HEK293 (cell line): Measurements from ENCODE around the gene CBS.

Experiments used
- CTCF ChIA-PET: fragments of 350-600 bp; formaldehyde crosslinking; extraction: SDS; loops from one replicate; lab custom pipeline; 2021; ENCODE audit warnings: antibody characterized with exemption; lab: Yijun Ruan, JAX
- POLR2A ChIA-PET: fragments of 300-600 bp; formaldehyde crosslinking; extraction: SDS; loops from one replicate; lab custom pipeline; 2020; ENCODE audit warnings: antibody characterized with exemption, inconsistent platforms; lab: Yijun Ruan, JAX
- H3K27ac ChIP-seq: fragments of 200-500 bp; sonication (Bioruptor generic); 2 replicates; pipeline ENCODE4 v1.5.1; 2014; ENCODE audit warnings: low read depth, low read length, control low read depth, inconsistent platforms; ENCODE audit errors: extremely low read depth
- H3K36me3 ChIP-seq, 2 experiments: fragments of 200-500 bp in 1 of 2; sonication (Bioruptor generic) in 1 of 2; 1 replicate in 1 of 2; 2 replicates in 1 of 2; pipeline ENCODE4 v1.5.1; 2014 to 2017; ENCODE audit warnings: inconsistent platforms in 2 of 2, low read length in 2 of 2; ENCODE audit not compliant: control insufficient read depth in 2 of 2, insufficient read depth in 1 of 2
- H3K4me1 ChIP-seq: fragments of 200-500 bp; sonication (Bioruptor generic); 2 replicates; pipeline ENCODE4 v1.5.1; 2014; ENCODE audit warnings: mild to moderate bottlenecking, low read length, inconsistent platforms; ENCODE audit not compliant: control insufficient read depth, insufficient read depth
- H3K4me3 ChIP-seq: 2 replicates; pipeline ENCODE4 v1.5.1; 2011; ENCODE audit warnings: low read depth, mild to moderate bottlenecking, control low read depth, low read length, moderate library complexity
- H3K9me3 ChIP-seq: fragments of 200-500 bp; sonication (Bioruptor generic); 2 replicates; pipeline ENCODE4 v1.5.1; 2014; ENCODE audit warnings: low read depth, low read length, inconsistent platforms; ENCODE audit not compliant: control insufficient read depth, insufficient read depth
- BCL11B ChIP-seq: fragments of 450-650 bp; formaldehyde crosslinking; IDR thresholded peaks from 2 replicates; pipeline ENCODE4 v1.5.1; 2016; ENCODE audit warnings: low read depth, missing biosample characterization, missing genetic modification characterization
- GLIS1 ChIP-seq: fragments of 450-650 bp; formaldehyde crosslinking; IDR thresholded peaks from 2 replicates; pipeline ENCODE4 v1.5.1; 2016; ENCODE audit warnings: missing biosample characterization, missing genetic modification characterization
- HOXD13 ChIP-seq: sonication (generic); formaldehyde crosslinking; IDR thresholded peaks from 2 replicates; pipeline ENCODE4 v1.8.0; 2022; ENCODE audit warnings: missing genetic modification reagents, borderline replicate concordance
- MZF1 ChIP-seq: fragments of 450-650 bp; formaldehyde crosslinking; IDR thresholded peaks from 2 replicates; pipeline ENCODE4 v1.5.1; 2017; ENCODE audit warnings: missing biosample characterization, missing genetic modification characterization, borderline replicate concordance
- PRDM1 ChIP-seq: fragments of 450-650 bp; formaldehyde crosslinking; IDR thresholded peaks from 2 replicates; pipeline ENCODE4; 2016; ENCODE audit warnings: missing biosample characterization, missing genetic modification characterization
- ZBTB48 ChIP-seq: fragments of 450-650 bp; formaldehyde crosslinking; IDR thresholded peaks from 2 replicates; pipeline ENCODE4 v1.5.1; 2016; ENCODE audit warnings: missing biosample characterization, missing genetic modification characterization
- ZNF132 ChIP-seq: fragments of 450-650 bp; formaldehyde crosslinking; IDR thresholded peaks from 2 replicates; pipeline ENCODE4 v1.5.1; 2017; ENCODE audit warnings: missing biosample characterization, missing genetic modification characterization, borderline replicate concordance
- ZNF157 ChIP-seq: fragments of 450-650 bp; formaldehyde crosslinking; IDR thresholded peaks from 2 replicates; pipeline ENCODE4 v1.5.1; 2016; ENCODE audit warnings: missing biosample characterization, missing genetic modification characterization
- ZNF175 ChIP-seq: fragments of 450-650 bp; formaldehyde crosslinking; IDR thresholded peaks from 2 replicates; pipeline ENCODE4 v1.5.1; 2016; ENCODE audit warnings: missing biosample characterization, missing genetic modification characterization
- ZNF23 ChIP-seq: fragments of 450-650 bp; formaldehyde crosslinking; IDR thresholded peaks from 2 replicates; pipeline ENCODE4 v1.5.1; 2016; ENCODE audit warnings: missing biosample characterization, missing genetic modification characterization, borderline replicate concordance
- ZNF350 ChIP-seq: fragments of 450-650 bp; formaldehyde crosslinking; IDR thresholded peaks from 2 replicates; pipeline ENCODE4 v1.5.0; 2017; ENCODE audit warnings: missing biosample characterization, mild to moderate bottlenecking, missing genetic modification characterization
- ZNF354C ChIP-seq: fragments of 450-650 bp; formaldehyde crosslinking; IDR thresholded peaks from 2 replicates; pipeline ENCODE4 v1.5.1; 2016; ENCODE audit warnings: missing biosample characterization, missing genetic modification characterization, low read depth, borderline replicate concordance
- ZNF433 ChIP-seq: fragments of 450-650 bp; formaldehyde crosslinking; IDR thresholded peaks from 2 replicates; pipeline ENCODE4 v1.5.1; 2016; ENCODE audit warnings: missing biosample characterization, missing genetic modification characterization, low read depth
- ZNF501 ChIP-seq: fragments of 450-650 bp; formaldehyde crosslinking; IDR thresholded peaks from 2 replicates; pipeline ENCODE4 v1.5.1; 2016; ENCODE audit warnings: missing biosample characterization, missing genetic modification characterization
- ZNF510 ChIP-seq: fragments of 450-650 bp; formaldehyde crosslinking; IDR thresholded peaks from 2 replicates; pipeline ENCODE4 v1.5.1; 2018; ENCODE audit warnings: mild to moderate bottlenecking, missing genetic modification characterization, missing biosample characterization; ENCODE audit not compliant: insufficient replicate concordance
- ZNF521 ChIP-seq: fragments of 450-650 bp; formaldehyde crosslinking; IDR thresholded peaks from 2 replicates; pipeline ENCODE4 v1.5.1; 2017; ENCODE audit warnings: missing biosample characterization, mild to moderate bottlenecking, missing genetic modification characterization
- ZNF76 ChIP-seq: fragments of 450-650 bp; formaldehyde crosslinking; IDR thresholded peaks from 2 replicates; pipeline ENCODE4; 2016; ENCODE audit warnings: low read depth, missing biosample characterization, missing genetic modification characterization, borderline replicate concordance
- ZNF776 ChIP-seq: fragments of 450-650 bp; formaldehyde crosslinking; IDR thresholded peaks from 2 replicates; pipeline ENCODE4 v1.5.0; 2017; ENCODE audit warnings: missing biosample characterization, missing genetic modification characterization, borderline replicate concordance
- ZNF792 ChIP-seq: fragments of 450-650 bp; formaldehyde crosslinking; IDR thresholded peaks from 2 replicates; pipeline ENCODE4 v1.5.1; 2016; ENCODE audit warnings: missing biosample characterization, missing genetic modification characterization
- TF ChIP-seq, protein P1 (sequence below): fragments of 450-650 bp; formaldehyde crosslinking; IDR thresholded peaks from 2 replicates; pipeline ENCODE4 v1.5.1; 2016; ENCODE audit warnings: missing biosample characterization, missing genetic modification characterization
- TF ChIP-seq, protein P2 (sequence below): fragments of 450-650 bp; formaldehyde crosslinking; IDR thresholded peaks from 2 replicates; pipeline ENCODE4 v1.5.1; 2017; ENCODE audit warnings: missing biosample characterization, mild to moderate bottlenecking, missing genetic modification characterization, moderate library complexity
- TF ChIP-seq, protein P3 (sequence below): sonication (generic); formaldehyde crosslinking; IDR thresholded peaks from 2 replicates; pipeline ENCODE4 v1.8.1; 2022; ENCODE audit warnings: mild to moderate bottlenecking, moderate library complexity, missing genetic modification reagents
- TF ChIP-seq, protein P4 (sequence below): fragments of 450-650 bp; formaldehyde crosslinking; conservative IDR thresholded peaks from 2 replicates; pipeline ENCODE4 v1.5.1; 2016; ENCODE audit warnings: low read depth, missing biosample characterization, missing genetic modification characterization
- TF ChIP-seq, protein P5 (sequence below): fragments of 450-650 bp; IDR thresholded peaks from 2 replicates; pipeline ENCODE4 v1.5.1; 2018; ENCODE audit warnings: missing biosample characterization, missing genetic modification characterization
- TF ChIP-seq, protein P6 (sequence below): fragments of 450-650 bp; formaldehyde crosslinking; optimal IDR thresholded peaks from 2 replicates; pipeline ENCODE3; 2016; ENCODE audit warnings: missing biosample characterization, mild to moderate bottlenecking, missing genetic modification characterization

The CBS gene

DNA sequence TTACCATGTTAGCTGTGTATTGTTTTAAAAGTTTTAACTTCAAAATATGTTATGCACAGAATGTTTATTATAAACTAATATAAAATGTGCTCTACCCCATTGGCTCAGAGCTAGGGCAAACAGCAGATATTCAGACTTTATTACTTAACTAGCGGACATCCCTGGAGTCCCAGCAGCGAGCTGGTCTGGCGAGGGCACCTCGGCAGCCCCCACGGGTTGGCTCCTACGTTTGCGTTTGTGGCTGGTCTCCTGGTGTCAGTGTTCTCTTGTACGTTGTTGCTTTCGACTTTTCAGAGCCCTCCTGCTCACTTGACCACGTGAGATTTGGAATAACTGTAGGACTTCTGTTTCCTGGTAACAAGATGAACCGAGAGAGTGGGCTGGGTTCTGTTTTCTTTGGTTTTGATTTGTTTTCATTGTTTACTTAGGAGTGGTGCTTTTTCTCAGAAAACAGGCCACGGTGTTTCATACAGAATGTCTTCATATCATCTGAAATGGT, 44.5 kb downstream of the CBS start:
- no peaks in the 10 kb centered on the region for H3K9me3 ChIP-seq
- POLR2A ChIA-PET = no interaction called here
- H3K4me1 ChIP-seq = no peaks in the 10 kb centered on the region
- CTCF ChIA-PET = interaction anchor here (0.7 kb wide), 1 partner anchor 616 kb away, joined by 3 read pairs; no protein-coding TSS in a partner anchor
- no peak overlapping the region for H3K27ac ChIP-seq
- no peak for TF ChIP-seq ZNF776
- TF ChIP-seq, protein P1, sequence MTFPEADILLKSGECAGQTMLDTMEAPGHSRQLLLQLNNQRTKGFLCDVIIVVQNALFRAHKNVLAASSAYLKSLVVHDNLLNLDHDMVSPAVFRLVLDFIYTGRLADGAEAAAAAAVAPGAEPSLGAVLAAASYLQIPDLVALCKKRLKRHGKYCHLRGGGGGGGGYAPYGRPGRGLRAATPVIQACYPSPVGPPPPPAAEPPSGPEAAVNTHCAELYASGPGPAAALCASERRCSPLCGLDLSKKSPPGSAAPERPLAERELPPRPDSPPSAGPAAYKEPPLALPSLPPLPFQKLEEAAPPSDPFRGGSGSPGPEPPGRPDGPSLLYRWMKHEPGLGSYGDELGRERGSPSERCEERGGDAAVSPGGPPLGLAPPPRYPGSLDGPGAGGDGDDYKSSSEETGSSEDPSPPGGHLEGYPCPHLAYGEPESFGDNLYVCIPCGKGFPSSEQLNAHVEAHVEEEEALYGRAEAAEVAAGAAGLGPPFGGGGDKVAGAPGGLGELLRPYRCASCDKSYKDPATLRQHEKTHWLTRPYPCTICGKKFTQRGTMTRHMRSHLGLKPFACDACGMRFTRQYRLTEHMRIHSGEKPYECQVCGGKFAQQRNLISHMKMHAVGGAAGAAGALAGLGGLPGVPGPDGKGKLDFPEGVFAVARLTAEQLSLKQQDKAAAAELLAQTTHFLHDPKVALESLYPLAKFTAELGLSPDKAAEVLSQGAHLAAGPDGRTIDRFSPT (tag by site-specific recombination) = no peak
- no peak for TF ChIP-seq ZNF510 (tag by site-specific recombination)
- no peak for TF ChIP-seq ZNF175 (tag by site-specific recombination)
- no peak for TF ChIP-seq ZNF350 (tag by site-specific recombination)
- TF ChIP-seq, protein P2, sequence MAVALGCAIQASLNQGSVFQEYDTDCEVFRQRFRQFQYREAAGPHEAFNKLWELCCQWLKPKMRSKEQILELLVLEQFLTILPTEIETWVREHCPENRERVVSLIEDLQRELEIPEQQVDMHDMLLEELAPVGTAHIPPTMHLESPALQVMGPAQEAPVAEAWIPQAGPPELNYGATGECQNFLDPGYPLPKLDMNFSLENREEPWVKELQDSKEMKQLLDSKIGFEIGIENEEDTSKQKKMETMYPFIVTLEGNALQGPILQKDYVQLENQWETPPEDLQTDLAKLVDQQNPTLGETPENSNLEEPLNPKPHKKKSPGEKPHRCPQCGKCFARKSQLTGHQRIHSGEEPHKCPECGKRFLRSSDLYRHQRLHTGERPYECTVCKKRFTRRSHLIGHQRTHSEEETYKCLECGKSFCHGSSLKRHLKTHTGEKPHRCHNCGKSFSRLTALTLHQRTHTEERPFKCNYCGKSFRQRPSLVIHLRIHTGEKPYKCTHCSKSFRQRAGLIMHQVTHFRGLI (tag by site-specific recombination) = no peak
- TF ChIP-seq ZNF792 = no peak
- TF ChIP-seq ZNF433 = no peak
- no peak for TF ChIP-seq ZNF76 (tag by site-specific recombination)
- TF ChIP-seq ZBTB48 = no peak
- TF ChIP-seq ZNF354C = no peak
- no peak for TF ChIP-seq PRDM1 (tag by site-specific recombination)
- TF ChIP-seq, protein P3, sequence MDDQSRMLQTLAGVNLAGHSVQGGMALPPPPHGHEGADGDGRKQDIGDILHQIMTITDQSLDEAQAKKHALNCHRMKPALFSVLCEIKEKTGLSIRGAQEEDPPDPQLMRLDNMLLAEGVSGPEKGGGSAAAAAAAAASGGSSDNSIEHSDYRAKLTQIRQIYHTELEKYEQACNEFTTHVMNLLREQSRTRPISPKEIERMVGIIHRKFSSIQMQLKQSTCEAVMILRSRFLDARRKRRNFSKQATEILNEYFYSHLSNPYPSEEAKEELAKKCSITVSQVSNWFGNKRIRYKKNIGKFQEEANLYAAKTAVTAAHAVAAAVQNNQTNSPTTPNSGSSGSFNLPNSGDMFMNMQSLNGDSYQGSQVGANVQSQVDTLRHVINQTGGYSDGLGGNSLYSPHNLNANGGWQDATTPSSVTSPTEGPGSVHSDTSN (CRISPR knock-in tag) = no peak
- no peak for TF ChIP-seq ZNF132 (tag by site-specific recombination)
- no peak for TF ChIP-seq GLIS1 (tag by site-specific recombination)
- TF ChIP-seq, protein P4, sequence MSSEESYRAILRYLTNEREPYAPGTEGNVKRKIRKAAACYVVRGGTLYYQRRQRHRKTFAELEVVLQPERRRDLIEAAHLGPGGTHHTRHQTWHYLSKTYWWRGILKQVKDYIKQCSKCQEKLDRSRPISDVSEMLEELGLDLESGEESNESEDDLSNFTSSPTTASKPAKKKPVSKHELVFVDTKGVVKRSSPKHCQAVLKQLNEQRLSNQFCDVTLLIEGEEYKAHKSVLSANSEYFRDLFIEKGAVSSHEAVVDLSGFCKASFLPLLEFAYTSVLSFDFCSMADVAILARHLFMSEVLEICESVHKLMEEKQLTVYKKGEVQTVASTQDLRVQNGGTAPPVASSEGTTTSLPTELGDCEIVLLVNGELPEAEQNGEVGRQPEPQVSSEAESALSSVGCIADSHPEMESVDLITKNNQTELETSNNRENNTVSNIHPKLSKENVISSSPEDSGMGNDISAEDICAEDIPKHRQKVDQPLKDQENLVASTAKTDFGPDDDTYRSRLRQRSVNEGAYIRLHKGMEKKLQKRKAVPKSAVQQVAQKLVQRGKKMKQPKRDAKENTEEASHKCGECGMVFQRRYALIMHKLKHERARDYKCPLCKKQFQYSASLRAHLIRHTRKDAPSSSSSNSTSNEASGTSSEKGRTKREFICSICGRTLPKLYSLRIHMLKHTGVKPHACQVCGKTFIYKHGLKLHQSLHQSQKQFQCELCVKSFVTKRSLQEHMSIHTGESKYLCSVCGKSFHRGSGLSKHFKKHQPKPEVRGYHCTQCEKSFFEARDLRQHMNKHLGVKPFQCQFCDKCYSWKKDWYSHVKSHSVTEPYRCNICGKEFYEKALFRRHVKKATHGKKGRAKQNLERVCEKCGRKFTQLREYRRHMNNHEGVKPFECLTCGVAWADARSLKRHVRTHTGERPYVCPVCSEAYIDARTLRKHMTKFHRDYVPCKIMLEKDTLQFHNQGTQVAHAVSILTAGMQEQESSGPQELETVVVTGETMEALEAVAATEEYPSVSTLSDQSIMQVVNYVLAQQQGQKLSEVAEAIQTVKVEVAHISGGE (tag by site-specific recombination) = no peak
- TF ChIP-seq HOXD13 (CRISPR knock-in tag) = no peak
- no peak overlapping the region for H3K4me3 ChIP-seq
- H3K36me3 ChIP-seq = peaks cover 3 to 51% of the 10 kb centered on the region in 2 experiments

DNA sequence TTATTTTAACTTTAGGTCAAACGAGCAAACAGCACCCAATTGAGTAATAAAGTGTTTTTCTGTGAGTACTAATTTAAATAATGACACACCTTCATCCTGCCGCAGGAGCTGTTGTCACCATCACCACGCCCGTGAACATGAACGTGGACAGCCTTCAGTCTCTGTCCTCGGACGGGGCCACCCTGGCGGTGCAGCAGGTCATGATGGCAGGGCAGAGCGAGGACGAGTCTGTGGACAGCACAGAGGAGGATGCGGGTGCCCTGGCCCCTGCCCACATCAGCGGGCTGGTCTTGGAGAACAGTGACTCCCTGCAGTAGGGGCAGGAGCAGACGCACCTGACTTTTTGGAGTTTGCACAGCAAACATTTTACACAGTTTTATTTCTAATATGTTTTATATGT, 45.9 kb downstream of the CBS start:
- Histone ChIP-seq H3K4me3 (no peak overlapping the region), H3K9me3 (no peaks in the 10 kb centered on the region), H3K27ac (no peak overlapping the region), H3K4me1 (no peaks in the 10 kb centered on the region), H3K36me3 (peaks cover 3 to 53% of the 10 kb centered on the region in 2 experiments)
- POLR2A ChIA-PET = no interaction called here
- CTCF ChIA-PET = interaction anchor here (0.7 kb wide), 1 partner anchor 115 kb away, joined by 3 read pairs; no protein-coding TSS in a partner anchor
- TF ChIP-seq ZNF521 (tag by site-specific recombination) (no peak), BCL11B (no peak), MZF1 (tag by site-specific recombination) (no peak), ZNF23 (tag by site-specific recombination) (no peak), ZNF157 (tag by site-specific recombination) (no peak), HOXD13 (CRISPR knock-in tag) (no peak), ZNF501 (no peak)
- TF ChIP-seq, protein P5, sequence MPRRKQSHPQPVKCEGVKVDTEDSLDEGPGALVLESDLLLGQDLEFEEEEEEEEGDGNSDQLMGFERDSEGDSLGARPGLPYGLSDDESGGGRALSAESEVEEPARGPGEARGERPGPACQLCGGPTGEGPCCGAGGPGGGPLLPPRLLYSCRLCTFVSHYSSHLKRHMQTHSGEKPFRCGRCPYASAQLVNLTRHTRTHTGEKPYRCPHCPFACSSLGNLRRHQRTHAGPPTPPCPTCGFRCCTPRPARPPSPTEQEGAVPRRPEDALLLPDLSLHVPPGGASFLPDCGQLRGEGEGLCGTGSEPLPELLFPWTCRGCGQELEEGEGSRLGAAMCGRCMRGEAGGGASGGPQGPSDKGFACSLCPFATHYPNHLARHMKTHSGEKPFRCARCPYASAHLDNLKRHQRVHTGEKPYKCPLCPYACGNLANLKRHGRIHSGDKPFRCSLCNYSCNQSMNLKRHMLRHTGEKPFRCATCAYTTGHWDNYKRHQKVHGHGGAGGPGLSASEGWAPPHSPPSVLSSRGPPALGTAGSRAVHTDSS (tag by site-specific recombination) = no peak
- TF ChIP-seq, protein P6, sequence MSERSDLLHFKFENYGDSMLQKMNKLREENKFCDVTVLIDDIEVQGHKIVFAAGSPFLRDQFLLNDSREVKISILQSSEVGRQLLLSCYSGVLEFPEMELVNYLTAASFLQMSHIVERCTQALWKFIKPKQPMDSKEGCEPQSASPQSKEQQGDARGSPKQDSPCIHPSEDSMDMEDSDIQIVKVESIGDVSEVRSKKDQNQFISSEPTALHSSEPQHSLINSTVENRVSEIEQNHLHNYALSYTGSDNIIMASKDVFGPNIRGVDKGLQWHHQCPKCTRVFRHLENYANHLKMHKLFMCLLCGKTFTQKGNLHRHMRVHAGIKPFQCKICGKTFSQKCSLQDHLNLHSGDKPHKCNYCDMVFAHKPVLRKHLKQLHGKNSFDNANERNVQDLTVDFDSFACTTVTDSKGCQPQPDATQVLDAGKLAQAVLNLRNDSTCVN (tag by site-specific recombination) = no peak
